Measurements from ENCODE around the gene MAN2B2. TPM values are rescaled to one million over a fixed set of nuclear protein-coding genes. Genes with fewer than 3 reads are reported as not detected.

The MAN2B2 gene
- polyA plus RNA-seq, 1 donor (not counting 4 experiments of a cell fraction or from before 2014, with no cell fraction given) = 7.4 TPM

DNA sequence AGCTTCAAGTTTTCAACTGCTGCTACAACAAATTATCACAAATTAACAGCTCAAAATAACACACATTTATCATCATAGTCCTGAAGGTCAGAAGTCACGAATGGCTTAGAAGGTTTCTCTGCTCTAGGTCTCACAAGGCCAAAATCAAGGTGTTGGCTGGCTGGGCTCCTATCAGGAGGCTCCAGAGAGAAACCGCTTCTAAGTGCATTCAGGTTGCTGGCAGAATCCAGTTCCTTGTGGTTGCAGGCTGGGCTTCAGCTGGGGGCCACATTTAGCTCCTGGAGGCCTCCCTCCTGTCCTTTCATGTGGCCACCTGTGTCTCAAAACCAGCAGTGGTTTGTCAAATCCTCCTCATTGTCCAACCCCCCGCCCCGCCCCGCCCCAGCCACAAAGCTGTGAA, 80.9 kb downstream of the MAN2B2 start:
- Histone ChIP-seq H3K9ac (ENCODE audit: control insufficient read depth, extremely low read depth, insufficient read depth, low read length) (no peak overlapping the region), H3K4me3 (ENCODE audit: control insufficient read depth in 2 of 3, extremely low read depth in 1 of 3, insufficient read depth in 2 of 3, low read depth in 1 of 3, low read length in 3 of 3) (no peak overlapping the region), H3K27me3 (ENCODE audit: control insufficient read depth, extremely low read depth, insufficient read depth, low read length) (no peaks in the 10 kb centered on the region), H3K27ac (ENCODE audit: control insufficient read depth, insufficient read depth, low read length) (no peak overlapping the region), H3K79me2 (ENCODE audit: control insufficient read depth, insufficient read depth, low read length) (no peaks in the 10 kb centered on the region), H3K4me2 (ENCODE audit: control insufficient read depth, extremely low read depth, insufficient read depth, low read depth, low read length) (no peak overlapping the region), H3K36me3 (ENCODE audit: control insufficient read depth in 2 of 2, extremely low read depth in 1 of 2, insufficient read depth in 2 of 2, low read length in 2 of 2) (no peaks in the 10 kb centered on the region), H3K4me1 (ENCODE audit: control insufficient read depth, extremely low read depth, insufficient read depth, low read length) (peaks cover 5% of the 10 kb centered on the region), H3K9me3 (ENCODE audit: control insufficient read depth, low read depth, low read length) (no peaks in the 10 kb centered on the region), H4K20me1 (ENCODE audit: control insufficient read depth, extremely low read depth, insufficient read depth, low read length) (no peaks in the 10 kb centered on the region), H2AFZ (ENCODE audit: control insufficient read depth, low read length) (no peak overlapping the region), H3K9me1 (ENCODE audit: control insufficient read depth, extremely low read depth, insufficient read depth, low read length) (no peaks in the 10 kb centered on the region)
- DNase-seq (ENCODE audit: low read depth, low spot score) (no peak), FAIRE-seq (no peak)
- TF ChIP-seq EZH2 (IDR thresholded peaks at IDR 0.05; ENCODE audit: low read length) = no peak
- TF ChIP-seq, protein P1, sequence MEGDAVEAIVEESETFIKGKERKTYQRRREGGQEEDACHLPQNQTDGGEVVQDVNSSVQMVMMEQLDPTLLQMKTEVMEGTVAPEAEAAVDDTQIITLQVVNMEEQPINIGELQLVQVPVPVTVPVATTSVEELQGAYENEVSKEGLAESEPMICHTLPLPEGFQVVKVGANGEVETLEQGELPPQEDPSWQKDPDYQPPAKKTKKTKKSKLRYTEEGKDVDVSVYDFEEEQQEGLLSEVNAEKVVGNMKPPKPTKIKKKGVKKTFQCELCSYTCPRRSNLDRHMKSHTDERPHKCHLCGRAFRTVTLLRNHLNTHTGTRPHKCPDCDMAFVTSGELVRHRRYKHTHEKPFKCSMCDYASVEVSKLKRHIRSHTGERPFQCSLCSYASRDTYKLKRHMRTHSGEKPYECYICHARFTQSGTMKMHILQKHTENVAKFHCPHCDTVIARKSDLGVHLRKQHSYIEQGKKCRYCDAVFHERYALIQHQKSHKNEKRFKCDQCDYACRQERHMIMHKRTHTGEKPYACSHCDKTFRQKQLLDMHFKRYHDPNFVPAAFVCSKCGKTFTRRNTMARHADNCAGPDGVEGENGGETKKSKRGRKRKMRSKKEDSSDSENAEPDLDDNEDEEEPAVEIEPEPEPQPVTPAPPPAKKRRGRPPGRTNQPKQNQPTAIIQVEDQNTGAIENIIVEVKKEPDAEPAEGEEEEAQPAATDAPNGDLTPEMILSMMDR (optimal IDR thresholded peaks at IDR 0.05 in 1 of 3, IDR thresholded peaks at IDR 0.05 in 1 of 3, conservative IDR thresholded peaks at IDR 0.05 in 1 of 3; ENCODE audit: extremely low read depth in 1 of 3, insufficient read depth in 2 of 3, low read length in 3 of 3) = no peak
- dilution Hi-C loops (cut with MboI; ENCODE audit: extremely low pct_ligation_motif_present, low sequenced_read_pairs) = no loop called here

DNA sequence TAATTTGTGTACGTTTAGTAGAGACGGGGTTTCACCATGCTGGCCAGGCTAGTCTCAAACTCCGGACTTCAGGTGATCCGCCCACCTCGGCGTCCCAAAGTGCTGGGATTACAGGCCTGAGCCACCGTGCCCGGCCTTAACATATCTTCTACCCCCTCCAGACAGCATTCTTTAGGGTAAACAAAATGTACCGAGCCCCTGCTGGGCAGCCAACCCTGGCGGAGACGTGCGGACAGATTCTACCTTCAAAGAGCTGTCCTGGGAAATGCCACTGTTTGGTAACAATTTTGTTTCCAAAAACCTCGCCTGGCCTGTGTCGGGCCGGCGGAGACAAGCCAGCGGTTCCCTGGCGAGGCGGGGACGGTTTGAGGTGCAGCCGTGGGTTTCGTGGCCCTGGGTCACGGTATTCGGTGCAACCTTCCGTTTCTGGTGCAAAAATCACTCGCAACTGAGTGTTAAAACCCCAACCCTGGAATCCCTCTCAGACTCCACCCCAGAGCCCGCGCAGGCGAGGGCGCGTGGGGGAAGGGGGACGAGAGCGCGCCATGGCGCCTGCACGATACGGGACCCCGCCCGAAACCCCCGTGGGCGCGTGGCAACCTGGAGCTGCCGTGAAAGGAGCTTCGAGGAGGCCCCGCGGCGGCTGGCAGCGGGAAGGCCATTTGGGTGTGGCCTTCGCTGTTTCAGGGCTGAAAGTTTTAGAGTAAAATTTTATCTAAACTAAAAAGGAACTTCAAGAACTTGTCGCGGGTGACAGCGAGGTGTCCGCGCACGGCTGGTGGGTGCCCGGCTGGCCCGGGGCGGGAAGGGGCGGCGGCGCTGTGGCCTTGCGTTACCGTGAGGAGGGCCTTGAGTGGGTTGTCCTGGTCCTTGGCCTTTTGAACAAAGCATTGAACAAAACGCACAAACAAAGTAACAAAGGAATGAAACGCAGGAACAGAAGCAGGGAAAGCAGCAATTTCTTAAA, 82.5 kb downstream of the MAN2B2 start:
- H3K4me3 ChIP-seq (ENCODE audit: control insufficient read depth in 2 of 3, extremely low read depth in 1 of 3, insufficient read depth in 2 of 3, low read depth in 1 of 3, low read length in 3 of 3) = no peak overlapping the region
- FAIRE-seq (no peak), DNase-seq (ENCODE audit: low read depth, low spot score) (no peak)
- no peaks in the 10 kb centered on the region for H3K27me3 ChIP-seq (ENCODE audit: control insufficient read depth, extremely low read depth, insufficient read depth, low read length)
- no peaks in the 10 kb centered on the region for H3K9me3 ChIP-seq (ENCODE audit: control insufficient read depth, low read depth, low read length)
- H3K27ac ChIP-seq (ENCODE audit: control insufficient read depth, insufficient read depth, low read length) = no peak overlapping the region
- H2AFZ ChIP-seq (ENCODE audit: control insufficient read depth, low read length) = no peak overlapping the region
- H3K4me2 ChIP-seq (ENCODE audit: control insufficient read depth, extremely low read depth, insufficient read depth, low read depth, low read length) = no peak overlapping the region
- dilution Hi-C loops (cut with MboI; ENCODE audit: extremely low pct_ligation_motif_present, low sequenced_read_pairs) = no loop called here
- H3K36me3 ChIP-seq (ENCODE audit: control insufficient read depth in 2 of 2, extremely low read depth in 1 of 2, insufficient read depth in 2 of 2, low read length in 2 of 2) = no peaks in the 10 kb centered on the region
- no peaks in the 10 kb centered on the region for H3K9me1 ChIP-seq (ENCODE audit: control insufficient read depth, extremely low read depth, insufficient read depth, low read length)
- no peaks in the 10 kb centered on the region for H3K79me2 ChIP-seq (ENCODE audit: control insufficient read depth, insufficient read depth, low read length)
- H3K4me1 ChIP-seq (ENCODE audit: control insufficient read depth, extremely low read depth, insufficient read depth, low read length) = peaks cover 5% of the 10 kb centered on the region
- H4K20me1 ChIP-seq (ENCODE audit: control insufficient read depth, extremely low read depth, insufficient read depth, low read length) = no peaks in the 10 kb centered on the region
- no peak overlapping the region for H3K9ac ChIP-seq (ENCODE audit: control insufficient read depth, extremely low read depth, insufficient read depth, low read length)
- TF ChIP-seq, protein P1 (optimal IDR thresholded peaks at IDR 0.05 in 1 of 3, IDR thresholded peaks at IDR 0.05 in 1 of 3, conservative IDR thresholded peaks at IDR 0.05 in 1 of 3; ENCODE audit: extremely low read depth in 1 of 3, insufficient read depth in 2 of 3, low read length in 3 of 3) = no peak
- TF ChIP-seq EZH2 (IDR thresholded peaks at IDR 0.05; ENCODE audit: low read length) = no peak
